Femur (tissue), 1 donor: ENCODE measurements around the gene PLXNB2.

ENCODE experiments used
- DNase-seq: peaks from one replicate; pipeline ENCODE4 v3.0.0-alpha.2; 2017

PLXNB2 gene

GRCh38 chr22:50310949-50311444 lies 3.6 kb upstream of the PLXNB2 start:
- DNase-seq: no peak

DNA sequence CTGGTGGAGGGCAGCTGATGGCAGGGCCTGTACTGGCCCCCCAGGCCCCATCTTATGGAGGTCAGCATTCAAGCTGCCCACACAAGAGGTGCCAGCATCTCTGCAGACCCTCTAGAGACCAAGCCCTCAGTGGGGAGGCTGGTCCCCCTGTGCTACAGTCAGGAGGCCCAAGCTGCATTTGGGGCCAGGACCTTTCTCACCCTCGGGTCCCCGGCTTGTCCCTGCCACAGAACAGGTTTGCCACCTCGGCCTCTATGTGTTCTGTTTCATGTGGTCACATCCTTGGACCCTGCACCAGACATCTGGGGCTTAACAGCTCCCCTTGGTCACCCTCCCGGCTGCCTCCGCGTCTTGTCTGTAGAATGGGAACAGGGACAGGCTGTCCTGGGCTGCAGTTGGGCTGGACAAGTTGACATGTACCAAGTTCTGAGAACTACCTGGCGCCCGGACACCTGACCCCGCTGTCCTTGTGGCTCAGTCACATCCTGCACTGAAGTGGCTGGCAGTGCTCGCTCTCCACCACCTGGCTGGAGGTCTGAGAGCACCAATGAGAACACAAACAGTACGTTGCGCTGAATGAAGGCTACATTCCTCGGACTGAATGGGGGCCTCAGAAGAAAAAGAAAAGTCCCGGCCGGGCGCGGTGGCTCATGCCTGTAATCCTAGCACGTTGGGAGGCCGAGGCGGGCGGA lies 2.7 kb upstream of the PLXNB2 start:
- no peak for DNase-seq

- peak; percentile 43 for DNase-seq
These were observed 2.1 kb upstream of the PLXNB2 start for GRCh38 chr22:50309601-50309991.

- DNase-seq: peak; percentile 53
These were observed 1.6 kb upstream of the PLXNB2 start for GRCh38 chr22:50308986-50309600.

DNA sequence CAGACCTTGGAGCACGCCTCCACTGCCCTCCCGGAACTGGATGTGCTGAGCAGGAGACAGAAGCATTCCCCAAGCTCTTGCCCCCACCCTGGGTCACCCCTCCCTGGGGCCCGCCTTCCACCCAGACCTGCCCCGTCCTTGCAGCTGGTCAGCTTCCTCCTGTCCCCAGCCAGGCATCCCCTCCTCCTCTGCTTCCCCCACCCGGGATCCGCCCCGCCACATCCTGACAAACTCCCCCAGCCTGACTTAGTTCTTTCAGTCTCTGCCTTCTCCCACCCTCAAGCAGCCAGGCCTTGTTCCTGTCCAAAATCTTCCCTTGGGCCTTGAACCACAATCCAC lies 1.1 kb upstream of the PLXNB2 start:
- DNase-seq: peak; percentile 84

DNA sequence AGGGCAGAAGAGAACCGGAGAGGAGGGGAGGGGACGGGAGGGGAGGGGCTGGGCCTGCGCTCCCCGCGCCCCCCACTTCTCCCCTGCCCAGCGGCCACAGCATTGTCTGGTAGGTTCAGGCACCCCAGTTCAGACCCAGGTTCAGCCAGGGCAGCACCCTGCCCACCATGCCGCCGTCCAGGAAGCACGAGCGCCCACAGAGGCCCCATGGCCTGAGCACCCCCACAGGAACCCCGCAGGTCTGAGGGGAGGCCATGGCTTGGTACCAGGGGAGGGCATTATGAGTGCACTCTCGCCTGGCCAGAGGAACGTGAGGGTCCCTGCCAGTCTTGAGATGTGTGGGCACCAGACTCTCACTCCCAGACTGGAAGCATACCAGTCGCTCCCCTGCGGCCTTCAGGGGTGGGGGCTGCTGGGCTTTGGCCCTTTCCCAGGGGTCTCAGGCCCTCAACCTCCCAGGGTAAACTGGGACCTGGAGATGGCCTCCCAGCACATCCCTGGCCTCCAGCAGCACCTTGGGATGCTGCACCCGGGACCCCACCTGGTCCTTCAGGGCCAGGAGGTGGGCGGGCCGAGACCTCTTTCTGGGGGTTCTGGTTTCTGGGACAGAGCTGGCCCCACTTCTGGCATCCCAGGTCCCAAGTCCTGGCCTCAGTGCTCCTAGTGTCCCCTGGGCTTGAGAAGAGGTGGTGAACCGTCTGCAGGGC lies 597 bp upstream of the PLXNB2 start:
- DNase-seq: peak; percentile 63

GRCh38 chr22:50305923-50306566 lies 1.4 kb downstream of the PLXNB2 start:
- peak; percentile 90 for DNase-seq

DNA sequence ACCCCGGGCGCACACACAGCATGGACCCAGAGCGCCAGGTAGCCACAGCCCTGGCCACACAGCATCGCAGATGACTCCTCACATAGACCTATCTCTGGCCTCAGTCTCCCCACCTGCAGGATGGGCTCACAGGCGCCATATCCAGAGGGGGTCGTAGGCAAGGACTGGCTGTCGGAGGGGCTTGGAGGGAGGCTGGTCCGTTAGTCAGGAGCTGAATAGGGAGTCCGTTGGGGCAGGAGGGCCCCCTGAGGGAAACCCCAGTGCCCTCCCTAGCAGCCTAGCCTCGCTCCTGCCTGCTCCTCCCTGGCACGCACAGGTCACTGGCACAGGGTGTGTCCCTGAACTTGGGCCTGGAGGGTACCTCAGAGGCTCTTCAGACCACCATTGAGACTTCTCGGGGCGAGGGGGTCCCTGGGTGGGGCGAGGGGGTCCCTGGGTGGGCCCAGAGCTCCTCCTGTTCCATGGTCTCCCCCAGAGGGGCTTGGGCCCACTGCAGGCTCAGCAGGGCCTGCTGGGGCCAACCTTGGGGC lies 2.0 kb downstream of the PLXNB2 start:
- no peak for DNase-seq

- no peak for DNase-seq
These were observed 2.7 kb downstream of the PLXNB2 start for GRCh38 chr22:50304528-50305392.

DNA sequence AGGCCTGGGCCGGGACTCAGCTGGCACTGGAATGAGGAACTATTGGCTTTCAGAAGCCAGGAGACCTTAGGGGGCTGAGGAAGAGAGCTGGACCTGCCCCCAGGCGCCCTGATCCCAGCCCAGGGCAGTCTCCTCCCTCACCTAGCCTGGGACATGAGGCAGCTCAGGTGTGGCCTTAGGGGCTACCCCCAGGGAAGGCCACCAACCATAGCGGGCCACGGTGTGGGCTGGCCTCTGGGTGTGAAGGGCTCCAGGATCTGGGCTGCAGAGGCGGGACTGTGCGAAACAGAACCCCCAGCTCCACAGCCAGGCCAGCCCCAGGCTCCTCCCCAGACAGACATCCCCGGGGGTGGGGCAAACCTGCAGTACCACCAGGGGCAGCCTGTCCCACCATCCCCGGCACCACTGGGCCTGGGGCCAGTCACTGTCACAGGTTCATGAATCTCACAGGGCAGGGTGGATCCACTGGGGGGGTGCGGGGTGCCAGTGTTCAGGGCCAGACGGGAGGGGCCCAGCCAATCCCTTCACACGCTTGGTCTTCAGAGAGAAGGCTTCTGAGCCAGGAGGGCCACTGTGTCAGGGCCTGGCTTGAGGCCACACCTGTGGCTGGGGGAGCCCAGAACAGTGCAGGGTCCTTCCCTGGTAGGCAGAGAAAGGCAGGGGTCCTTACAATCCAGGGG lies 3.5 kb downstream of the PLXNB2 start:
- no peak for DNase-seq

DNA sequence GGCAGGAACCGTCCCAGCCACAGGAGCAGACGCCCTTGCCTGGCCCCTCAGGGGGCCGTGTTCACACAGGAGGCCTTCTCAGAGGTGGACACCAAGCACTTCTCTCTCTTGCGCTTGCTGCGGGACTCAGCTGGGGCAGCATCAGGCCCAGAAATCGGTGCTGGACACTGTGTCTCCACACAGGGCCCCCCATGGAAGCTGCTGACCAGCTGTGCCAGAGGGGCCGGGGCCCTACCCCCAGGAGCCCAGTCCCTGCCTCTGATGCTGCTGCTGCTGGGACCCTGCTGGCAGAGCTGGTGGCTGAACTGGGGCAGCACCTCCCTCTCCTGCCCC lies 4.0 kb downstream of the PLXNB2 start:
- DNase-seq: no peak

- DNase-seq: peak; percentile 66
These were observed 4.9 kb downstream of the PLXNB2 start for GRCh38 chr22:50302564-50302963.

- DNase-seq: no peak
These were observed 5.4 kb downstream of the PLXNB2 start for GRCh38 chr22:50302041-50302541.

GRCh38 chr22:50301581-50301991 lies 5.9 kb downstream of the PLXNB2 start:
- DNase-seq: peak; percentile 85

DNA sequence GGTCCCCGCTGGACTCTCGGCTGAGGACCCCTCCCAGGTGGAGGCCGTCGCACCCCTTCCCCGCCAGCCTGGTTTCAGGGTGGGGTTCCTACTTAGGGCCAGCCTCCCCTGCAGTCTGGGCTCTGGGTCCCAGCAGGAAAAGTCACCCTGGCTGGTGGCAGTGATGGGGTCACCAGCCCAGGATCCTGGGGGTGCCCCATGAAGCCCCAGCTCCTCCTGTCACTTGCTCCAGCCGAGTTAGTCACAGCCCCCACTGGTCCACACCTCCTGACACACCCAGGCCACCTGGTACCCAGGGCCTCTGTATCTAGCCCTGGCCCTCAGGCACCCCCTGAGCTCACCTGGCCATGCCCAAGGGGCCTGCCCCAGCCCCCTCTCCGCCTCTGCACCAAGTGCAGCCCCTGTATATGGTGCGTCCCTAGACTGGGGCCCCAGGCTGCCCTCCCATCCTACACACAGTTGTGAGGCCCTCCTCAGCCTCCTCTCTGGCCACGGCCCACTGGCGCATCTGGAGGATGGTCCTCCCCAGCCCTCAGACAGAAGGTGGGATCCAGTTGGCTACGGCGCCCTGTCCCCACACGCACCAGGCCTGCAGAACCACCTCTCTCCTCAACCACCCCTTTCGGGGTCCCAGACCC lies 6.7 kb downstream of the PLXNB2 start:
- DNase-seq: no peak

GRCh38 chr22:50299785-50300619 lies 7.4 kb downstream of the PLXNB2 start:
- no peak for DNase-seq

DNA sequence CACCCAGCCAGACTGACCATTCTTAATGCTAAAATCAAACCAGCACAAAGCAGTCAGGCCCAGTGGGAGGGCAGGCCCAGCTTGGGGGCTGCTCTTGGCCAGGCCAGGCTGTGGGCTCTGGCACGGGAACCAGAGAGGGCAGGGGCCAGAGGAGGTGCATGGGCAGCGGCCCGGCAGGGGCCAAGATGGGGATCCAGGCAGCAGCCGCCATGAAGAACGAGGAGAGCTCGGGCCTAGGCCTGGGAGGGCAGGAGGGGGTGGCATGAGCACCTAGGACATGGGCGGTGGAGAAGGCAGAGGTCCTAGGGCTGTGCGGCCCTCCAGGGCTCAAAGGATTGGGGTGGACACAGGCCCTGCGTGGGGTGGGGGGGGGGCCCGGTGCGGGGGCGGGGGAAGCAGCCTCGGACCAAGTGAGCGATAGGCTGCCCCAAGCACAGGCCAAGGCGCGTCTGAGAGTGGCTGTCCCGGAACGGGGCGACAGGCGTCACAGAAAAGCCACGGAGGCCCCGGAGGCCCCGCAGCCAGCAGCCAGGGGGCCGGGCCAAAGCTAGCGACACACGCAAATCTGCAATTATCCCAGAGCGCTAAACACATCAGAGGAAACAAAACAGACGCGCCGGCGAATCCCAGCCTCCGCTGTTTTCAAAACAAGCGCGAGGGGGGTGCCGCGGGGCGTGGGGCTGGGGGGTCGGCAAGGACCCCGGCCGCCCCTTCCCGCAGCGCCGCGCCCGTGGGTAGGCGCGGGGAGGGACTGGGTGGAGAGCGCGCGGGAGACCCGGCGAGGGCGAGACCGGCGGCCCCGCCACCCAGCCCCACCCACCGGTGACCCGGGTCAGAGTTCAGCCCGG lies 8.3 kb downstream of the PLXNB2 start:
- peak; percentile 65 for DNase-seq

GRCh38 chr22:50298266-50298637 lies 9.2 kb downstream of the PLXNB2 start:
- no peak for DNase-seq
